Testis (tissue), 2 donors: ENCODE results near the gene WTAP.

Source experiments
- CTCF ChIP-seq, 3 experiments: fragments of 450-650 bp in 2 of 3; fragments of 200-600 bp in 1 of 3; sonication (generic) in 1 of 3; IDR thresholded peaks; one replicate each; pipeline ENCODE4 v1.5.1; 2016 to 2019; ENCODE audit warnings: antibody characterized with exemption in 3 of 3, mild to moderate bottlenecking in 2 of 3, moderate library complexity in 1 of 3
- POLR2A ChIP-seq: fragments of 450-650 bp; IDR thresholded peaks from one replicate; pipeline ENCODE4 v1.6.1; 2017; ENCODE audit warnings: antibody characterized with exemption, mild to moderate bottlenecking, moderate library complexity

- TF ChIP-seq CTCF (IDR thresholded peaks at IDR 0.05) (no peak), POLR2A (no peak)
These were observed 2.5 kb upstream of the WTAP start for GRCh38 chr6:159724778-159725177.
